Activated CD4-positive, alpha-beta T cell treated with anti-CD3 and anti-CD28 coated beads for 36 hours (primary cell): ENCODE measurements around the gene DUSP14. TPM values are rescaled to one million over a fixed set of nuclear protein-coding genes. Genes with fewer than 3 reads are reported as not detected.

ENCODE experiments used
- ATAC-seq: fragments of 200-7000 bp; cut with Tn5 transposase; one replicate; pipeline ENCODE4 v1.10.0; 2021; ENCODE audit warnings: mild to moderate bottlenecking, moderate library complexity
- CTCF ChIA-PET: fragments of 350-600 bp; sonication (Branson Sonifier 250); formaldehyde crosslinking; loops from one replicate; lab custom pipeline; 2021; ENCODE audit warnings: antibody characterized with exemption; lab: Charles Lee
- POLR2A ChIA-PET: fragments of 350-600 bp; sonication (Branson Sonifier 250); formaldehyde crosslinking; loops from one replicate; lab custom pipeline; 2021; ENCODE audit warnings: antibody characterized with exemption, inconsistent platforms; lab: Charles Lee
- DNase-seq: peaks from one replicate; pipeline ENCODE4 v3.0.0-alpha.2; 2020
- H3K27ac Mint-ChIP-seq: one replicate; pipeline ENCODE4 v1.8.0; 2021; ENCODE audit warnings: mixed read lengths
- H3K27me3 Mint-ChIP-seq: one replicate; pipeline ENCODE4 v1.8.0; 2021; ENCODE audit warnings: mixed read lengths
- H3K36me3 Mint-ChIP-seq: one replicate; pipeline ENCODE4 v1.8.0; 2021; ENCODE audit warnings: low read depth, mixed read lengths
- H3K4me1 Mint-ChIP-seq: one replicate; pipeline ENCODE4 v1.8.0; 2021; ENCODE audit warnings: mixed read lengths
- H3K4me3 Mint-ChIP-seq: one replicate; pipeline ENCODE4 v1.8.0; 2021; ENCODE audit warnings: mild to moderate bottlenecking, moderate library complexity, mixed read lengths
- H3K9me3 Mint-ChIP-seq: one replicate; pipeline ENCODE4 v1.8.0; 2021; ENCODE audit warnings: low read depth, mixed read lengths
- intact Hi-C, 2 experiments: fragments of 100-400 bp; cut with DNase I in 1 of 2; cut with micrococcal nuclease in 1 of 2; formaldehyde crosslinking; loops; one replicate each; pipeline versions ENCODE4 v1.14.2 to v1.15.1; 2022 to 2024; cut with DNase I, micrococcal nuclease
- total RNA-seq, 2 experiments: library from RNA; stranded (reverse); gene quantifications; one replicate each; pipeline ENCODE4 v1.2.3, GENCODE V29; 2021

DUSP14 gene
- total RNA-seq, 2 experiments from 2014 or later = 11.9 to 13.1 TPM

GRCh38 chr17:37562016-37562745 lies 72.5 kb downstream of the DUSP14 start:
- H3K4me1 Mint-ChIP-seq = peaks cover 5% of the 10 kb centered on the region
- intact Hi-C loops = no loop called here
- ATAC-seq (no peak), DNase-seq (no peak)
- no peak overlapping the region for H3K4me3 Mint-ChIP-seq
- no peaks in the 10 kb centered on the region for H3K9me3 Mint-ChIP-seq
- H3K27me3 Mint-ChIP-seq = no peaks in the 10 kb centered on the region
- no peak overlapping the region for H3K27ac Mint-ChIP-seq
- ChIA-PET CTCF (interaction anchor here (1.0 to 2.0 kb wide), 2 partner anchors 20 to 34 kb away, joined by 3 to 4 read pairs; no protein-coding TSS in a partner anchor), POLR2A (no interaction called here)
- H3K36me3 Mint-ChIP-seq = peaks cover 33% of the 10 kb centered on the region

Other genes starting within 250 kb of the DUSP14 start
- not detected for gene C17orf78, start 113.9 kb upstream of the DUSP14 start, total RNA-seq
- gene ACACA, start 83.1 kb upstream of the DUSP14 start, total RNA-seq = 10 to 100 TPM; 57.2 to 61.1 TPM
- gene TADA2A, start 83.0 kb upstream of the DUSP14 start, total RNA-seq = 10 to 100 TPM; 29.9 to 32.9 TPM
- 10 to 100 TPM; 39.0 to 46.7 TPM for gene SYNRG, start 119.5 kb downstream of the DUSP14 start, total RNA-seq
- gene DDX52, start 153.6 kb downstream of the DUSP14 start, total RNA-seq = 10 to 100 TPM; 34.6 to 41.7 TPM